ENCODE measurements around the gene ERC2. TPM values are rescaled to one million over a fixed set of nuclear protein-coding genes. Genes with fewer than 3 reads are reported as not detected.

Gene ERC2
- total and polyA plus RNA-seq, 2 donors (not counting 3 experiments of a cell fraction or from before 2014, with no cell fraction given), result 5.6 to 15.5 TPM

GRCh38 chr3:56459719-56460118, 8.5 kb downstream of the ERC2 start:
- intact Hi-C loops (cut with micrococcal nuclease), result no loop called here
- H3K4me1 ChIP-seq (ENCODE audit: control insufficient read depth, extremely low read depth, insufficient read depth, low read length), result no peaks in the 10 kb centered on the region
- H3K79me2 ChIP-seq (ENCODE audit: control insufficient read depth, insufficient read depth, low read length), result no peaks in the 10 kb centered on the region
- no peak for DNase-seq (ENCODE audit: low read depth, low spot score)
- no peak overlapping the region for H3K4me2 ChIP-seq (ENCODE audit: insufficient read depth, low read length)
- POLR2A ChIA-PET, result no interaction called here
- no peak overlapping the region for H3K4me3 ChIP-seq (replicated peaks in 1 of 3; ENCODE audit: insufficient read depth in 1 of 3, low read depth in 1 of 3, low read length in 3 of 3)
- no peaks in the 10 kb centered on the region for H3K27me3 ChIP-seq (ENCODE audit: control insufficient read depth in 2 of 2, insufficient read depth in 2 of 2, low read length in 2 of 2)
- no TSS peak for BruUV-seq (replicated peaks)
- CTCF ChIA-PET, result no interaction called here
- H2AFZ ChIP-seq (ENCODE audit: low read depth, low read length), result no peak overlapping the region
- no peak overlapping the region for H3K27ac ChIP-seq (ENCODE audit: insufficient read depth, low read depth, low read length)
- dilution Hi-C loops (cut with MboI; ENCODE audit: extremely low pct_ligation_motif_present, low sequenced_read_pairs), result no loop called here
- no peaks in the 10 kb centered on the region for H3K9me3 ChIP-seq (replicated peaks; ENCODE audit: control insufficient read depth, insufficient read depth, low read length)
- no peaks in the 10 kb centered on the region for H3K9me1 ChIP-seq (replicated peaks; ENCODE audit: control insufficient read depth, extremely low read depth, insufficient read depth, low read length)
- H3K9ac ChIP-seq (replicated peaks; ENCODE audit: extremely low read depth, insufficient read depth, low read length), result no peak overlapping the region
- H4K20me1 ChIP-seq (replicated peaks; ENCODE audit: control insufficient read depth, extremely low read depth, insufficient read depth, low read length), result no peaks in the 10 kb centered on the region
- FAIRE-seq, result no peak
- no peaks in the 10 kb centered on the region for H3K36me3 ChIP-seq (ENCODE audit: control insufficient read depth in 2 of 2, extremely low read depth in 1 of 2, insufficient read depth in 2 of 2, low read length in 2 of 2)
- TF ChIP-seq FOS (IDR thresholded peaks at IDR 0.05; ENCODE audit: borderline replicate concordance, insufficient read depth, low read length) (no peak), EZH2 (IDR thresholded peaks at IDR 0.05; ENCODE audit: borderline replicate concordance, low read depth, low read length, severe bottlenecking) (no peak), CTCF (IDR thresholded peaks at IDR 0.05; ENCODE audit: extremely low read depth in 1 of 2, insufficient read depth in 1 of 2, low read depth in 1 of 2, low read length in 2 of 2) (no peak), POLR2AphosphoS5 (IDR thresholded peaks at IDR 0.05; ENCODE audit: insufficient read depth, low read depth, low read length) (no peak)

GRCh38 chr3:56459104-56459496, 9.2 kb downstream of the ERC2 start:
- Histone ChIP-seq H3K79me2 (ENCODE audit: control insufficient read depth, insufficient read depth, low read length) (no peaks in the 10 kb centered on the region), H3K36me3 (ENCODE audit: control insufficient read depth in 2 of 2, extremely low read depth in 1 of 2, insufficient read depth in 2 of 2, low read length in 2 of 2) (no peaks in the 10 kb centered on the region), H3K9me3 (replicated peaks; ENCODE audit: control insufficient read depth, insufficient read depth, low read length) (no peaks in the 10 kb centered on the region), H4K20me1 (replicated peaks; ENCODE audit: control insufficient read depth, extremely low read depth, insufficient read depth, low read length) (no peaks in the 10 kb centered on the region), H2AFZ (ENCODE audit: low read depth, low read length) (no peak overlapping the region), H3K4me3 (replicated peaks in 1 of 3; ENCODE audit: insufficient read depth in 1 of 3, low read depth in 1 of 3, low read length in 3 of 3) (no peak overlapping the region), H3K9ac (replicated peaks; ENCODE audit: extremely low read depth, insufficient read depth, low read length) (no peak overlapping the region), H3K27ac (ENCODE audit: insufficient read depth, low read depth, low read length) (no peak overlapping the region), H3K4me2 (ENCODE audit: insufficient read depth, low read length) (no peak overlapping the region), H3K27me3 (ENCODE audit: control insufficient read depth in 2 of 2, insufficient read depth in 2 of 2, low read length in 2 of 2) (no peaks in the 10 kb centered on the region), H3K4me1 (ENCODE audit: control insufficient read depth, extremely low read depth, insufficient read depth, low read length) (no peaks in the 10 kb centered on the region), H3K9me1 (replicated peaks; ENCODE audit: control insufficient read depth, extremely low read depth, insufficient read depth, low read length) (no peaks in the 10 kb centered on the region)
- POLR2A ChIA-PET, result no interaction called here
- dilution Hi-C loops (cut with MboI; ENCODE audit: extremely low pct_ligation_motif_present, low sequenced_read_pairs), result no loop called here
- DNase-seq (ENCODE audit: low read depth, low spot score) (peak; percentile 3), FAIRE-seq (peak; percentile 18)
- no peak for TF ChIP-seq MYC (IDR thresholded peaks at IDR 0.05; ENCODE audit: low read depth, low read length)
- no peak for TF ChIP-seq FOS (IDR thresholded peaks at IDR 0.05; ENCODE audit: borderline replicate concordance, insufficient read depth, low read length)
- no peak for TF ChIP-seq JUN (IDR thresholded peaks at IDR 0.05; ENCODE audit: borderline replicate concordance, insufficient read depth, insufficient read length, low read depth)
- no peak for TF ChIP-seq POLR2AphosphoS5 (IDR thresholded peaks at IDR 0.05; ENCODE audit: insufficient read depth, low read depth, low read length)
- TF ChIP-seq GATA2 (IDR thresholded peaks at IDR 0.05; ENCODE audit: insufficient read depth, insufficient read length, low read depth, low read length), result no peak
- TF ChIP-seq MAX (IDR thresholded peaks at IDR 0.05; ENCODE audit: insufficient read depth, insufficient read length), result no peak
- no peak for TF ChIP-seq EZH2 (IDR thresholded peaks at IDR 0.05; ENCODE audit: borderline replicate concordance, low read depth, low read length, severe bottlenecking)
- TF ChIP-seq POLR2A (IDR thresholded peaks at IDR 0.05; ENCODE audit: low read depth, low read length), result no peak
- TF ChIP-seq CTCF (IDR thresholded peaks at IDR 0.05; ENCODE audit: extremely low read depth in 1 of 2, insufficient read depth in 1 of 2, low read depth in 1 of 2, low read length in 2 of 2), result no peak
- no TSS peak for BruUV-seq (replicated peaks)
- intact Hi-C loops (cut with micrococcal nuclease), result no loop called here
- CTCF ChIA-PET, result no interaction called here
